ENCODE results near the gene DIAPH2.
"Not testable (repeated sequence)": the region's sequence is repeated elsewhere in the genome, so short reads cannot be mapped to it uniquely, and the experiment has no call there.

Gene DIAPH2

DNA sequence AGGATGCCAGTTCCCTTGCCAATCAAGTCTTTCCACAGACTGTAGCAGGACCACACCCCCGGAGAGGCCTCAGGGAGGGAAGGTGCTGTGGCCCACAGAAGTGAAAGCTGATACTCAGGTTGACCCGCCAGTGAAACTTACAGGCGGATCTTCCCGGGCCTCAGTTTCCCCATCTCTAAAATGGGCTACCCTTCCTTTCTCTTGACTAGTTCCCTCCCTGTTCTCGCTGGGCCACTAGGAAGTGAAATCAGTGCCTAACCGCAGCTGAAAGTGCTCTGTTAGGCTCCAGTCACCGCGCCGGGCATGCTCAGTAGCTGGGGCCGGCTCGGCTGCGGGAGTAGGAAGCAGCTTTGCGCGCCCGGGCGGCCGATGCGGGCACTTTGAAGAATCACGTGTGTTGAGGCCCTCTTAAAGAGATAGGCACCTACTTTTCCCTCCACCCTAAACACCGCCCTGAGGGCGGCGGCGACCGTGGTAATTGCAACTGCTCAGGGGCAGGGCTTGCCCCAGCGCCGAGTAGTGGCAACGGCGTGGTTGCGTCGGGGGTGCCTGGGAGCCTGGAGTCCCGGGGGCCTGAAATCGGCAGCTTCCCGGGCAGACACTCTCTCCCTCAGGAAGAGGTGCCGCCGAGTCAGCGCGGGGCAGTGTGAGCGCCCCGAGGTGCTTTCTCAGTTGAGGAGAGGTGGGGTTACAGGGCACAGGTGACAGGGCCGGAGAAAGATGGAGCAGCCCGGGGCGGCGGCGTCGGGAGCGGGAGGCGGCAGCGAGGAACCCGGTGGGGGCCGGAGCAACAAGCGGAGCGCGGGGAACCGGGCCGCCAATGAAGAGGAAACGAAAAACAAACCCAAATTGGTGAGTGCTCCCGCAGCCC is at the start of gene DIAPH2:
Gene DIAPH2 (plus strand): TSS at position 504 of the 871 bp plus-strand sequence.
- peak; percentile 2 for DNase-seq

DNA sequence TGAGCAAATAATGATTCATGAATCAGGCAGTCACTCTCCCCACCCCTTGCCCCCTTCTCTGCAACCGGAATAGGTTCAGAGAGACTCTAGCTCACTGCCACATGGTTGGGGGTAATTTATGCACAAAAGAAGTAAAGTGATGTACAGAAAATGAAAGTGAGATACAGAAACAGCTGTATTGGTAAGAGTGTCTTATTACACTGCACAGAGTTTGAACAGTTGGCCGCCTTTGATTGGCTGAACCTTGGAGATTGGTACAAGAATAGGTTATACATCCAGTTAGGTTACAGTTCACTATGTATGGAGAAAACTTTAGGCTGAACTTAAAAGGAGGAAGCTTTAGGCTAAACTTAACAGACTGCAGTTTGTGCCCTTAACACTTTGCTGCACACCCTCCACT is 34.6 kb upstream of the DIAPH2 start:
- no peak for DNase-seq

DNA sequence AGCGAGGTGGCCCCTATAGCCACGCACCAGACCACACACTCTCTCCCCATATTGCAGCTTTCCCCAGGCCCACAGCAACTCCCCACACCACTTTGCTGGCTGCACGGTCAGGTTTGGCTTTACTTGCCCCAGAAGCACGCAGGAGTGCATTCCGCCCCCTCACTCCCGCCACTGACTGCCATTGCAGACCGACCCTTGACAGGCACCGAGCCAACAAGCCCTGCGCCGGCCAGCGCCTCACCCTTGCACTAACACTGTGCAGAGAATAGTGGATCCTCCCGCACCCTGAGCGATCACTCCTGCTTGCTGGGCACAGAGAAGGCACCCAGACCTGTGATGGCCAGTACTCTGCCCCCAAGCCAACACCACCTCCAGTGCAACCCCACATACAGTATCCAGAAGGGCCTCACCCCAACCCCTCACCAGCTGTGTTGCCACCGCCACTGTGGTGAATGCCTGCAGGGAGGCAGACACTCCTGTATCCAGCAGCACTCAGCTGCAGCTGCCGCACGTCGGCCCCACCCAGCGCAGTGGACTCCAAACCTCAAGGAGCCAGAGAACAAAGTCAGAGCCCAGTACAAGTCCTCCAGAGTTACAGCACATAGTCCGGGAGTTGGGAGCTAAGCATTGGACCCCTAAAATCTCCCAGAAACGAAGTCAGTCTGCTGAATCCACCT is 28.6 kb upstream of the DIAPH2 start:
- no peak for DNase-seq

DNA sequence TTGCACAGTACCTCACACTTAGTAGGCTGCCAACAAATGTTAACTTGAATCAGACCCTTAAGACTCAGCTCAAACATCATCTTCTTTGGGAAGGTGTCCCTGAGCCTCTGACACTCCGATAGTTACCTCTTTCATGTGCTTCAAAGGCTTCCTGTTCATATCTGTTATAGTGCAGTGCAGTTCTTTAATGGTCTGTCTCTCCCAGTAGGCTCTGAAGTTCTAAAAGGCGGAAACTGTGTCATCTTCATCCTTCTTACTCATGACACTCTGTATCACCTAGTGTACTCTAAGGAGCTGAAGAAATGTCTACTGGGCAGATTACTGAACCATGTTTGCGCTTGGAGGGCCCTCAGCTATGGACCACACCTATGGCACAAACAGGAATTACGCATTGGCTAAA is 2.1 kb upstream of the DIAPH2 start:
- DNase-seq: no peak

DNA sequence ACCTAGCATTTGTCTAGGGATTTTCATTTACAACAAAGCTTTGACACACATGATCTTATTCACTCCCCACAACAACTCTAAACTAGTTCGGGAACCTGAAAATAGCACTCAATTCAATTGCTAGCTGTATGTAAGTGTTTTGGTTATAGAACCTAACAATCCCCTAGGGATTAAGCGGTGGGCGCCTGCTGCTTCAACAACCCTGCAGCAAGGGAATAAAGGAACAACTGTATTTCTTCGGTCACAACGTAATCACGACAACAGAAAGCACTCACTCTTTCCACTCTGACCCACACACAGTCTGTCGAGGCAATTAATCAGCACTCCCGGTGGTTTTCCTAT is 674 bp upstream of the DIAPH2 start:
- peak; percentile 8 for DNase-seq

DNA sequence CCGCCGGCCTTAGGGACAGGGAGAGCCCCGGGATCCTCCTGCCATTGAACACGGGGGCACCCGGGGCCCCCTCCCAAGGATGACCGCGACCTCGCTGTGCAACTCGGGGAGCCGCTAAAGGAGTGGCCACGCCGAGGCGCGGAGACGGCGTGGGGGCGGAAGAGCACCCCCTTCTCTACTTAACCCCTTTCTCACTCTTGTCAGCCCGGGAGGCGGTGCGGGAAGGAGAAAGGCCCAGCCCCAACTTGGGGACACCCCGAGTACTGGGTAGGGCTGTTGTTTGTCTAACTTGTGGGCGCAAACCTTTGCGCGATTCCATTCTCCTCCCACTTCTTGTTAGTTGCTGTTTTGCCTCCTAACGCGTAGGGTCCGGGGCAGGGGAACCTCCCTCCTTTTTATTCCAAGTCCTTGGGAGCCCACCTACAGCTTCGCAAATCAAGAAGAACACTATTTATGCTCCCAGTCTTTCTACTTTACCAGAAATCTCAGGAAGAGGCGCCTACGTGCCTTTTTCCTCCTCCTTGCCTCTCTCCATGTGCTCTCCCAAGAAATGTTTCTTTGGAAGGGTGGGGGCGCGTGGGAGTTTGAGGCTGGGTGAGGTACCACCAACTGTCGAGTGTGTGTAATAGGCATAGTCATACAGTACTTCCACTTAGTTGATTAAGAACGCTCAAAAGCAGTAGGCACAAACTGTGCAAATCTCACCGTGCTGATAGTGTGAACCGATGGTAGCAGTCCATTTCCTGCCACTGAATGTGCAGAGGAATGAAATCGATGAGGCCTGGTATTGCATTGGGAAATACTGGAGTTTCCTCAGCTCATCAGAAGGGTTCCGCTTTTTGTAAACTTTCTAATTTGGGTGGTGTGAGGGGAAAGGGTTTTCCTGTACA is 813 bp downstream of the DIAPH2 start:
- DNase-seq: no peak

DNA sequence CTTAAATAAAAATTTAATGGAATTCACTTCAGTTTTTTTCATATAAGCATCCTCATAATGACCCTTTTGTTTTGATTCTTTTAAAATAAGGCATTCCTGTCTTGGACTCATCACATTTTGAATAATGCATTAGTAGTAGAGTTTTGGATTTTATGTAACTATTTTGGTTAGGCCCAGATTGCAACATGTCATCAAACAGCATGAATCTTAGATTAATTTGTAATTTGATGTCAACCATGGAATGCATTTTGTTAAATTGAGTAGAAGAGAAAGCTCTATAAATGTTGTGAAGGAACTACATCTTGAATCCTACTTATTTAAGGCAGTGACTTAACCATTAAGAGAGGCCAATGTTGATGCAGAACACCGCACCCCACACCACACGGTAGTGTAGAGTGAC is 3.1 kb downstream of the DIAPH2 start:
- no peak for DNase-seq

DNA sequence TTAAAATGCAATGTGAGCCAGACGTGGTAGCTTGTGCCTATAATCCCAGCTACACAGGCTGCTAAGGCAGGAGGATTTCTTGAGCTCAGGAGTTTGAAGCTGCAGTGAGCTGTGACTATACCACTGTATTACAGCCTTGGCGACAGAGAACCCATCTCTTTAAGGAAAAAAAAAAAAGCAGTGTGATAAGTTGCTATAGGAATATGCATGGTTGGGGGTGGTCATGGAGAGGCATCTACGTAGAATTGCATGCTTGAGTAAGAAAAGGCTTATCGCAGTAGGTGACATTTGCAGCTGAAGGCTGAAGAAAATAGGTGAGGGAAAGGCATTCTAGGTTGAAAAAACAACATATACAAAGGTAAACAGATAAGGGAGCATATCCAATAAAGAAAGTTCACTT is 4.1 kb downstream of the DIAPH2 start:
- DNase-seq: no peak

DNA sequence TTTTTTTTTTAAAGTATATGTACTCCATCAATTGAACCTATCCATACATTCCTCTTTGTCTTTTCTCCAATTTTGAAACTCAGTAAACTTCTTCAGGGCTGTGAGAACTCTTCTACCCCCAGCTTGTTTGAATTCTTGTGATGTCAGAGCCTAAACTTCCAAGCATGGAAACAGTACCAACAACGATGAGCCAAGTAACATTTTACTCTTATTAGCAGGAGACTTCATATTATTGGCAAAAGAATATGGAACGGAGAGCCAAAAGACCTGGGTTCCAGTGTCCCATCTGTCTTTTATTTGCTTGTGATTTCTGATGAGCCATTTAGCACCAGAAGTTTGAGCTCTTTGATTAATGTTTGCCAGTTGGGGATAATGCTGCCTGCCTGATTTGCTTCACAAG is 5.3 kb downstream of the DIAPH2 start:
- no peak for DNase-seq

DNA sequence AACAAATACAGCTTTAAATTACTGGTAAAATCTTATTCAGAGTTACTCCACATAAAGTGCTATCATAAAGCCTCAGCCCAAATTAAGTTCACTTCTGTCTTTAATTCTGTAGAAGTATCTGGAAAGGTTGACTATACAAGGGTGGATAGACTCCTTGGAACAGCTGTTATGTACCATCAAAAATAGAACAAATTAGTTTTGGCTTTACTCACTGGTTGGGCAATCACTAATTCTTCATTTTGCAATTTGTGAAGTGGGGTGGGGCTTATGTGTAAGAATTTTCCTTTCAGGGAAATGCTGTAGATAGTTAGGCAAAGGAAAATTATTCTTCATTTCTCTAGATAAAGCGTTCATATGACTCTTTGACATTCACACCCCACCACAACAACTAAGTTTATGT is 7.8 kb downstream of the DIAPH2 start:
- no peak for DNase-seq

DNA sequence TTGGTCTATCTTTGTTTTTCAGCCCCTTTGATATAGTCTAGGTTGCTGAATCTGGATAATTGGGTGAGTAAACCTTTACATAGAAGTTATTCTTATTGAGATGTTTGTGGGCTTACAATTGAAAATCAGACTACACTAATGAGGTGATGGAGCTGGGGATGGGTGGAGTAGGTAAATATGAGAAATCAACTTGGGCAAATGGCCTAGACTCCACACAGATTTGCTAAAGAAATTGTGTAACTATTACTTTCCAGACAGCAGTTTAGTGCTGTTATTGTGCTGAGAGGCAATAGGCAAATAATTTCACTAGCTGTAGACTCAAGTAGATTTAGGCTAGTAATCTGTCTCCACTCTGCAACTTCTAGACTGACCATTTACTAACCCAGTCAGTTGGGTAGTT is 8.2 kb downstream of the DIAPH2 start:
- DNase-seq: no peak

DNA sequence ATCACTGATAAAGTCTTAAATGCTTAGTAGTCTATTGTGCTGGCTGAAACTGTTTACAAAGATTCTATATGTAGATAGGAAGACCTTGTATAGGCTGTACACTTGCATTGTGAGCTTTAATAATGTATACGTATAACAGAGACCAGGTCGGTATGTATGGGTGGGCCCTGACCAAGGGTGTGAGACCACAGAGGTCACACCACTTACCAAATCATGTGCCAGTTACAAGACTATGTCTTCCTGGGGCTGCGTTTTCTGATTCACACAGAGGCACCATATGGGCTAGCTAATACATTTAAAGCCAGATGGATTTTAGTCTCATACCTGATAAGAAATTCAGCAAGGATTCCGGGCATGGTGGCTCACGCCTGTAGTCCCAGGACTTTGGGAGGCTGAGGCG is 8.8 kb downstream of the DIAPH2 start:
- no peak for DNase-seq

DNA sequence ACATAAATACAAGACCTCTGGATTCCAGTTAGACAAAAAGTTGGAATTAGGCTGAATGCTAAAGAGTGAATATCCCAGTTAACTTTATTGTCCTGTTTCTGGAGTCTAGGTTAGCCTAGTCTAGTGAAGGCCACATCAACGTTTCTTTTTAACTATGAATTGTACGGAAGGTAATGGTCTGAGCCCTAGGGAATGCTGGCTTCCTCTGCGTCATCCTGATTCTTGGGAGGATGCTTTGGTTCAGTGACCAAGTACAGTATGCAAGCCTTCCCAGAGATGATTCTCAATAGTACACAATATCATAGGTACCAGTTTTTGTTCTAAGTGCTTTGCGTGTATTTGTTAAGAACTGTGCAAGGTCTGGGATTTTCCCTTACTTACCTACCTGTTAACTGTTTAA is 11.8 kb downstream of the DIAPH2 start:
- no peak for DNase-seq

DNA sequence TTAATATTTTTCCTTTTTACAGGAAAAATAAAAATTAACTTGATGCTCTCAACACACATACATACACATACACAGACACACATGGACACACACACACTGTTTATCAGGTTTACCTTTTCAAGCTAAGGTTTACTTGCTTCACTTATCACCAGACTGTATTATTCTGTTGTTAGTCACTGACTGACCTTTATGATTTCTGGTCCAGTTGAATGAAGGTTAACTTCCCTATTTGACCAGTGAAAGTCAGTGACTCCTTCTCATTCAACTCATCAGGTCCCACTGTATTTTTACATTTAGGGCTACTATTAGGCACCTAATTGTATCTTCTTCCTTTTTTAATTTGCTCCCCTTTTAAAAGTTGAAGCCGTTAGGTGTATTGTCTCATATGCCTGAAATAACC is 16.0 kb downstream of the DIAPH2 start:
- no peak for DNase-seq

DNA sequence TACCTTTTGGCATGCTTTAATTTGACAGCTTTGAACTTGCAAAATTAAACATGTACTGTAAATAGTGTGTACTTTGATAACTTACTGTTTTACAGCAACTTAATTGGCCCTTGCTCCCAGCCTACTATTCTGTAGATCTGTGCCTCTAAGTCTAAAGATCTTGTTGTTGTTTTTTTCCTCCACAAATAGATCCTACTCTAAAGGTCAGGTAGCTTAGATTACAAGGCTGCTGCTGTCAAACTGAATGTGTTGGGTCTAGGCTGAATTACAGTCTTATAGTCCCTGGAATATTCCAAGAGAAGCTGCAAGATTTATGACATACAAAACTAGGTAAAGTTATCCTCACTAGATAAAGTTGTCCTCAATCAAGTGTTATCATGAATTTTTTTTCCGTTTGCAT is 18.7 kb downstream of the DIAPH2 start:
- no peak for DNase-seq

DNA sequence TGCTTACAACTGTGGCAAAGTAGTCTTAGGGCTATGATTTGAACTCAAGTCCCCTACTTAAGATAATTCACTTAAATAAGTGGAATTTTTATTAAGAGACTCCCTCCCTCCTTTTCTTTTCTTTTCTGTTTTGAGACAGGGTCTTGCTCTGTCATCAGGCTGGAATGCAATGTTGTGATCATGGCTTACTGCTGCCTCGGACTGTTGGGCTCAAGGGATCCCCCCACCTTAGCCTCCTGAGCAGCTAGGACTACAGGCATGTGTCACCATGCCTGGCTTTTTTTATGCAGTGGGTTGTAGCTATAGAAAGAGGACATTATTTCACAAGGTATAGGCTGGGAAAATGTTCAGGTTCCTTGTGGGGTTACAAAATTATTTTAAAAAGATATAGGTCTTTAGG is 19.2 kb downstream of the DIAPH2 start:
- no peak for DNase-seq

DNA sequence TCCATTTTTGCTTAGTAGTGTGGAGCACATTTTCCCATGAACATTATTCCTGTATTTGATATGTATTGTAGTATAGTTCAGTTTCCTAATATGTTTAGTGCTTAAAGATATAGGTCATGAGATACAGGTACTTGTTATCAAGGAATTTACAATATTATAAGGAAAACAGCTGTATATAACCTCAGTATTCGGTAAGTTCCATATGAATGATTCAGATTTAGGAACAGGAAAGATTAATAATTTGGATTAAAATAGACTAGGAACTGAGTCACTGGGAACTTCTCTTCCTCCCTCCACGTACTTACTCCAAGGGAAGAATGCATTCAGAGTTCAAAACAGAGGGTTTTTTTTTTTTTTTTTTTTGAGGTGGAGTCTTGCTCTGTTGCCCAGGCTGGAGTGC is 20.0 kb downstream of the DIAPH2 start:
- DNase-seq: no peak

DNA sequence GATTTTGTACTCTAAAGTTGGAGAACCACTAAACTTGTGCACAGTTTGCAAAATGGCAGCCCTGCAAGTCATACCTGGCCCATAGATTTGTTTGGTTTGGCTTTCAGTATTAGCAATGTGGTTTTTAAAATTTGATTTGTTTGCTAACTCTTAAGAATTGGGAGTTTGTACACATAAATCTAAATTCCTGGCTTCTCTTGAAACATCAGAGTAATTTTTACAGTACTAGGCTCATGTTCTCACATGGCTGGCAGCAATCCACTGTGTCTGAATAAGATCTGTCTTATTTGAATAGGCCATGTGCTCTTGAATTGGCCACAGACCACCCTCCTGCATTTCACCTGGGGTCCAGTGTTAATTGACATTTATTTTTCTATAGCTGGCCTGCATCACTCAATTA is 21.3 kb downstream of the DIAPH2 start:
- no peak for DNase-seq

DNA sequence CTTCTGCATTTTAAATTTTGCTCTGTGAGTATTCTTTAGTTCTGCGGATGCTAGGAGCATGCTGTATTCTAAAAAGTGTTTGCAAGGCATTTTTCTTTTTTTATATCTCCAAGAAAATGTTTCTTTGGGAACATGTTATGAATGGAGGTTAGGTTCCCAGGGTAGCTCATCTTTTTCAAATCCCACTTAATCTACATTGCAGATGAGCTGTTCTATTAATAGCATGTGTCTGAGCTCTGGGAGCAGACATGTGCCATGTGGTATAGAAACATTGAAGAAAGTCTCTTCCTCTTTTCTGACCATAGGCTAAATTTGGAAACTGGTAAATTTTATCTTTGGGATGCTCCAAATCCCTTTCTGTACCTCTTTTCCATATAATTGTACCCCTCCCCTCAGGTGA is 23.2 kb downstream of the DIAPH2 start:
- DNase-seq: no peak

DNA sequence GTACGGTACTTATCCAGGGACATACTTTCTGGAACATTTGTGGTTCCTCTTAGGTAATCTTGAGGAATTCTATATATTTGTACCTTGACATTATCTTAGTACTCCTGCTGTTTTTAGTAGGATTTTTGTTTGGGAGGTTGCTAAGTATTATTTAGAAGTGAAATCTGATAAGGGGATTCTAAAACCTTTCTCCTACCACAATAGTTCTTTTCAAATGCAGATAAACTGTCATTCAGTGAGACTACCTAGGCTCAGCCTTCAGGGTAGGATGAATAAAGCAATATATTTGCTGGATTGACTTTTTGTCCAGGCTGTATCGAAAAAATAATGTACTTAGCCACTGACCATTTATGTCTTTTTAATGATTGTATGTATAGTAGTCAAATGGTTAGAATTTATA is 25.4 kb downstream of the DIAPH2 start:
- DNase-seq: no peak

DNA sequence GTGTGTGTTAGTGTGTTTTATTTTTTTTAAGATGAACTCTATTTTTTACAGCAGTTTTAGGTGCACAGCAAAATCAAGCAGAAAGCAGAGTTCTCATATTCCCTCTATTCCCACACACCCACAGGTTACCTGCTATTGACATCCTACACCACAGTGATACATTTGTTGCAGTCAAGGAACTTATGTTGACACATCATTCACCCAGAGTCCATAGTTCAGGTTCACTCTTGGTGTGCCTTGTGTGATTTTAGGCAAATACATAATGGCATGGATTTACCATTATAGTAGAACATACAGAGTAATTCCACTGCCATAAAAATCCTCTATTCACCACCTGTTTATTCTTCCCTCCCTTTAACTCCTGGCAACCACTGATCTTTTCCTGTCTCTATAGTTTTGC is 28.7 kb downstream of the DIAPH2 start:
- DNase-seq: no peak

DNA sequence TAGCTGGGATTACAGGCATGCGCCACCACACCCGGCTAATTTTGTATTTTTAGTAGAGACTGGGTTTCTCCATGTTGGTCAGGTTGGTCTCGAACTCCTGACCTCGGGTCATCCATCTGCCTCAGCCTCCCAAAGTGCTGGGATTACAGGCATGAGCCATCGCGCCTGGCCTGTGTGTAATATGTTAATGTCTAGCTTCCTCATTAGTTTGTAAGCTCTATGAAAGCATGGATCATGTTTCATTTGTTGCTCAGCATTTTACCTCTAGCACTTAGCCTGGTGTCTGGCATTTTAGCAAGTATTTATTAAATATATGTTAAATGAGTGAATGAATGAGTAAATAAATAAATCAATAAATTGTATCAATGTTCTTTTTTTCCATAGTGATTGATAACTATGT is 29.8 kb downstream of the DIAPH2 start:
- not testable (repeated sequence) for DNase-seq

DNA sequence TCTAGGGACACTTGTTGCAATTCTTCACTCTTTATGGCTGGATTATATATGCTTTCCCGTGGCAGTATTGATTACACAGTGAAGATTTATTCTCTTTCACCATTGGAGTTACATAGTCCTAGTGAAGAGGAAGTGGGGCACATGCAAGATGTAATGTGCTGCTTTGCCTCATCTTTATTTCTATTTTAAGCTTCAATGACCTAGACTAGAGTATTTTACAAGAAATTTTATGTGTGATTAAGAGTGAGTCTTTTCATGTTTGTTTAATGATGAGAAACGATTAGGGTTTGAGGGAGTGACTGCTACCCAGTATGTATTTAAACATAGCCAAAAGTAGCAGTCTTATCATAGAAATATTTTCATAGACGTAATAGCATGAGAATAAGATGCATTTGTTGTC is 30.8 kb downstream of the DIAPH2 start:
- DNase-seq: no peak

Measured in NCI-H2107 (cell line).